NOMO-1 (cell line): ENCODE data around the gene HOXA13.

Experiments used
- DNase-seq, 2 experiments: peaks; one replicate each; lab custom pipeline; 2025; ENCODE audit not compliant: unreplicated experiment in 2 of 2; lab: John Stamatoyannopoulos, UW

HOXA13 gene

GRCh38 chr7:27182861-27183681, 16.8 kb downstream of the HOXA13 start:
- DNase-seq, result no peak

GRCh38 chr7:27182285-27182841, 17.5 kb downstream of the HOXA13 start:
- no peak for DNase-seq

DNA sequence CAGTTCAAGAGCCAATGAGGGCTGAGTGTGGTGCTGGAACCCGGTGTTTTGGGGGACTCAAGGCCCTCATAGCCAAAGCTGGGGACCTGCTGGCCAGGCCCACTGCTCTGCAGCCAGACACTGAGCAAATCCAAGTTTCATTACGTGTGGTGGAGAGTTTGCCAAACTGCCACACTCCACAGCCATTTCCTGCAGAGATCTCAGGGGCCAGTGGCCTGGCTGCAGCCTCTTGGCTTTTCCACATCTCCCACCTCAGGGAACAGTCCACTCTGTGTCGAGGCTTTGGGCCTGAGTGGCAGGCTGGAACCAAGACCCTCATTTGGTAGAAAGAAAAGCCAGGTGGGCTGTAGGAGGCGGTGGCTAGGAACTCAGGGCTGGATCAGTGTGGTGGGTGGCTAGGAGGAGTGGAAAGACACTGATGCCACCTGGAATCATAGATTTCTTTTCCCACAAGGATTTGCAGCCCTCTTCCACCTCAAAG, 18.1 kb downstream of the HOXA13 start:
- no peak for DNase-seq

DNA sequence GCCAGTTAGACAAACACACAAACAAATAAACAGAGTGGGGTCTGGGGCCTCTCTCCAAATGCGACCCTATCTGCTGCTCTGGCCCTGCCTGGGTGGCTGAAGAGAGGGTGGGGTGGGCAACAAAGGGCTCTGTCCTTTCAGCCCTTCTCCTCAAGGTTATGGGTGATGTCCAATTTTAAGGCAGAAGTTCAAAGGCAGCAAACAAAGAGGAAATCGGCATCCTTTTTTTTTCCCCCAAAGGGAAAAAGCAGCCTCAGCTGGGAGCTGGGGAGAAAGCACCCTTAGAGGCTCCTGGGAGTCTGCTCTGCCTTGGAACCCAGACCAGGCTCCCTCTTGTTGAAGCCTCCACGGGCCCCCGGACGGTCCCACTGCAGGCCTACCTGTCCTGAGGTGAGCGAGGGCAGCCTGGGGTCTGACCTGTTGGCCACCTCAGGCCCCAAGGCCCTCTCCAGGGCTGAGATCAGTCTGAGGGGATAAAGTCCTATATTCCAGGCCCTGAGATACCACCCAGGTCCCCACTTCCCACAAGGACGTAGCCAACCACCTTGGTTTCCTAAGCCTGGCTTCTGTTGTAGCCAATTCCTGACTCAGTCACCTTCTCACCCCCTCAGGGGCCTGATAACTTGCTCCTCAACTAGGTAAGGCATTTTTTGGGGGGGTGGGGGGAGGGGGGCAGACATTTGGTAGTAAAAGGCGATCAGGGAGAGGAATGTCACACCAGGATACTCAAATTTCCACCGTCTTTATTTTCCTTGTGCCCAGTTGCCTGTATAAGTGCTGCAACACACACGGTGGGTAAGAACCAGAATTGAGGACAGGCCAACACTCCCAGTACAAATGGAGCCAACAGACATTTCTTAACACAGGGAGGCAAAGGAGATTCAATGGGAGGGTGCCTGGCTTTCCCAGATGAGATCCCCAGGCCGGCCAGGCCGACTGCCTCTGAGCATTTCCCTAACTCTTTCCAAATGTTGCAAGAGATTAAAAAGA, 19.2 kb downstream of the HOXA13 start:
- DNase-seq, result no peak

- peak; percentile 63 to 68 for DNase-seq
Measured at GRCh38 chr7:27179503-27180430, 20.1 kb downstream of the HOXA13 start.

- DNase-seq, result no peak
Measured at GRCh38 chr7:27179030-27179429, 20.9 kb downstream of the HOXA13 start.

GRCh38 chr7:27178366-27178765, 21.5 kb downstream of the HOXA13 start:
- no peak for DNase-seq

DNA sequence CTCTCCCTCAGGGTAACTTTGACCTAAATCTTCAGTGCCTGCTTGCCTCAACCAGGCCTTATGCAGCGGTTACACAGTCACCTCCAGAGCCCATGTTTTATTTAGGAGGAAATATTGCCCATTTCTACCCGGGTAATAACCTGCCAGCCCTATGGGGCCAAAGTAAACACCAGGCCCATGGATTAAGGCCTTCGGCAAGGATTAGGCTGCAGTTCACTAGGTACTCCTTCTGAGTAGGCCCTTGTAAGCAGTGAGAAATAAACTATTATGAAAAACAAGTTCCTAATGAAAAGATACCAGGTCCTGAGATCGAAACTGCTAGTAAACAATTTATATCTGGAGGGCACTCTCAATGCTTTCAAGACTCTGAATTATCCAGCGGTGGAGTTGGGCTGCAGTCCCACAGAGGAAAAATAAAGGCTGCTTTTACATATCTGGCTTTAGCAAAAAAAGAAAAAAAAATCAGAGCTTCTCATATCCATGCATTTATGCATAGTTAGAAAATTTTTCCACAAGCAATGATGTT, 22.0 kb downstream of the HOXA13 start:
- no peak for DNase-seq

GRCh38 chr7:27176962-27177794, 22.7 kb downstream of the HOXA13 start:
- DNase-seq, result no peak

GRCh38 chr7:27176524-27176845, 23.4 kb downstream of the HOXA13 start:
- DNase-seq, result no peak

GRCh38 chr7:27175626-27176523, 24.0 kb downstream of the HOXA13 start:
- no peak for DNase-seq

- peak; percentile 52 to 54 for DNase-seq
Measured at GRCh38 chr7:27174874-27175625, 24.8 kb downstream of the HOXA13 start.

- DNase-seq, result peak; percentile 59 to 77
Measured at GRCh38 chr7:27173956-27174873, 25.7 kb downstream of the HOXA13 start, which contains the start of gene HOXA10. TSS of gene HOXA10 (minus strand) at chr7:27174320. CDS start at chr7:27174306, 14 bp downstream.

GRCh38 chr7:27173511-27173955, 26.4 kb downstream of the HOXA13 start:
- DNase-seq, result peak in 1 of 2 experiments; percentile 31

DNA sequence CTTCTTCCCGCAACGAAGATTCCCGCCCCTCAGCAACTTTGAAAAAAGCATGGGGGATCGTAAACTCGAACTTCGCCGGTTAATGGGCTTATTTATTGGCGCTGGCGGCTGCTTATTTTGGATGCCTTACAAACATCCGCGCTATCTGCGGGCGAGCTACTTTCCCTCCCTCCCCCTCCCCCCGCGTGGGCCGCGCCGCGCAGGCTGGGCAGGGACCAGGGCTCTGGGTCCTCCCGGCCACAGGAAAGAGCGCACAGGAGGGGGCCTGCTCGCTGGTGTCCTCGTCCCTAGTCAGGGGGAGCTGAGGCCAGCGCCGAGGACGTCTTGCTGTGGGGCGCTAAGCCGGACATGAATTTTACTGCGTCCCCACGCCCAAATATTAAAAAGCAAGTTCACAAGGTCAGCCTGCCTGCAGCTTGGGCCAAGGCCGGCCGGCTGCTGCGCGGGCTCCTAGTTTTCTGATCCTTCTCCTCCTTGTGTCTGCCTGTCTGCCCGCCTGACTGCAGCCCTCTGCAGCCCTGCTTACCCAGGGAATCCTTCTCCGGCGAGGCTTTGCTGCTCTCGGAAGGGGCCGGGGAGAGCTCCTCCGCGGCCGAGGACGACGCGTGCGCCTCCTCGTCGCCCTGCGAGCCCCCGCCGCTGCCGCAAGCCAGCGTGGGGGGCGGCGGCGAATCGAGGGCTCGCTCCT, 26.9 kb downstream of the HOXA13 start:
- no peak for DNase-seq
